ENCODE results near the gene ZBTB20. TPM values are rescaled to one million over a fixed set of nuclear protein-coding genes. Genes with fewer than 3 reads are reported as not detected.

Gene ZBTB20
- total and polyA plus RNA-seq, 4 donors: 0.88 to 83.2 (median 20.4) TPM

DNA sequence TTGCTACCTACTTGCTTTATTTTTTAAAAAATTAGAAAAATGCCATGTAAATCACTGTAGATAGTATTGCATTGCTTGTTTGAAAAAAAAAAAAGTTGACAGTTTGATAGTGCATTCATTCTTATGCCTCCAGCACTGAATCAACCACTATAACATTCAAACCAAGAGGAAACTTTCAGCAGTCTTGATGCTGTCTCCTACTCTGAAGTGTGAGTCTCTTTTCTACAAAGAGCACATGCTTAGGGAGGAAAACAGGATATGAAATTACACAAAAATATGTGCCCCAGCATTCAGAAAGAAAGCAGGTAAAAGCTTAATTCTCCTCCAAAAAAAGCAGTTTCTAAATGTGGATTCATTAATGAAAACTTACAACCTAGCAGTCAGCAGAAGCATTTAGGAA, 78.3 kb downstream of the ZBTB20 start:
- peaks cover 0 to 4% (median 1%) of the 10 kb centered on the region in 4 donors for H3K36me3 ChIP-seq (ENCODE audit: control insufficient read depth in 4 of 4, insufficient read depth in 3 of 4, low read depth in 1 of 4, low read length in 3 of 4)
- H3K27ac ChIP-seq (ENCODE audit: low read depth in 1 of 2, low read length in 2 of 2): no peak overlapping the region
- H3K9ac ChIP-seq (ENCODE audit: low read depth in 1 of 2, low read length in 2 of 2): no peak overlapping the region
- no peaks in the 10 kb centered on the region for H3K9me3 ChIP-seq (ENCODE audit: control insufficient read depth in 4 of 4, low read length in 3 of 4)
- H3K4me1 ChIP-seq (ENCODE audit: control insufficient read depth in 4 of 4, insufficient read depth in 4 of 4, low read length in 3 of 4): no peaks in the 10 kb centered on the region
- DNase-seq (ENCODE audit: low spot score): no peak
- H3K27me3 ChIP-seq (ENCODE audit: control insufficient read depth in 4 of 4, insufficient read depth in 4 of 4, low read length in 3 of 4): no peaks in the 10 kb centered on the region
- H3K4me3 ChIP-seq (ENCODE audit: low read depth in 1 of 3, low read length in 3 of 3): no peak overlapping the region
- TF ChIP-seq HNF4A (conservative IDR thresholded peaks at IDR 0.05) (no peak), CTCF (IDR thresholded peaks at IDR 0.05; ENCODE audit: low read depth, low read length, missing input control) (no peak), TAF1 (conservative IDR thresholded peaks at IDR 0.05) (no peak), GABPA (IDR thresholded peaks at IDR 0.05 in 1 of 2, conservative IDR thresholded peaks at IDR 0.05 in 1 of 2) (no peak), HNF4G (IDR thresholded peaks at IDR 0.05) (no peak), FOXA2 (IDR thresholded peaks at IDR 0.05) (no peak), FOXA1 (IDR thresholded peaks at IDR 0.05) (no peak), JUND (IDR thresholded peaks at IDR 0.05) (no peak), SP1 (IDR thresholded peaks at IDR 0.05) (no peak), RAD21 (IDR thresholded peaks at IDR 0.05) (no peak), EGR1 (IDR thresholded peaks at IDR 0.05; ENCODE audit: low read depth in 2 of 2) (no peak)
- TF ChIP-seq, protein P1, sequence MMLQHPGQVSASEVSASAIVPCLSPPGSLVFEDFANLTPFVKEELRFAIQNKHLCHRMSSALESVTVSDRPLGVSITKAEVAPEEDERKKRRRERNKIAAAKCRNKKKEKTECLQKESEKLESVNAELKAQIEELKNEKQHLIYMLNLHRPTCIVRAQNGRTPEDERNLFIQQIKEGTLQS (IDR thresholded peaks at IDR 0.05): no peak
- TF ChIP-seq, protein P2, sequence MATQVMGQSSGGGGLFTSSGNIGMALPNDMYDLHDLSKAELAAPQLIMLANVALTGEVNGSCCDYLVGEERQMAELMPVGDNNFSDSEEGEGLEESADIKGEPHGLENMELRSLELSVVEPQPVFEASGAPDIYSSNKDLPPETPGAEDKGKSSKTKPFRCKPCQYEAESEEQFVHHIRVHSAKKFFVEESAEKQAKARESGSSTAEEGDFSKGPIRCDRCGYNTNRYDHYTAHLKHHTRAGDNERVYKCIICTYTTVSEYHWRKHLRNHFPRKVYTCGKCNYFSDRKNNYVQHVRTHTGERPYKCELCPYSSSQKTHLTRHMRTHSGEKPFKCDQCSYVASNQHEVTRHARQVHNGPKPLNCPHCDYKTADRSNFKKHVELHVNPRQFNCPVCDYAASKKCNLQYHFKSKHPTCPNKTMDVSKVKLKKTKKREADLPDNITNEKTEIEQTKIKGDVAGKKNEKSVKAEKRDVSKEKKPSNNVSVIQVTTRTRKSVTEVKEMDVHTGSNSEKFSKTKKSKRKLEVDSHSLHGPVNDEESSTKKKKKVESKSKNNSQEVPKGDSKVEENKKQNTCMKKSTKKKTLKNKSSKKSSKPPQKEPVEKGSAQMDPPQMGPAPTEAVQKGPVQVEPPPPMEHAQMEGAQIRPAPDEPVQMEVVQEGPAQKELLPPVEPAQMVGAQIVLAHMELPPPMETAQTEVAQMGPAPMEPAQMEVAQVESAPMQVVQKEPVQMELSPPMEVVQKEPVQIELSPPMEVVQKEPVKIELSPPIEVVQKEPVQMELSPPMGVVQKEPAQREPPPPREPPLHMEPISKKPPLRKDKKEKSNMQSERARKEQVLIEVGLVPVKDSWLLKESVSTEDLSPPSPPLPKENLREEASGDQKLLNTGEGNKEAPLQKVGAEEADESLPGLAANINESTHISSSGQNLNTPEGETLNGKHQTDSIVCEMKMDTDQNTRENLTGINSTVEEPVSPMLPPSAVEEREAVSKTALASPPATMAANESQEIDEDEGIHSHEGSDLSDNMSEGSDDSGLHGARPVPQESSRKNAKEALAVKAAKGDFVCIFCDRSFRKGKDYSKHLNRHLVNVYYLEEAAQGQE (IDR thresholded peaks at IDR 0.05): no peak

DNA sequence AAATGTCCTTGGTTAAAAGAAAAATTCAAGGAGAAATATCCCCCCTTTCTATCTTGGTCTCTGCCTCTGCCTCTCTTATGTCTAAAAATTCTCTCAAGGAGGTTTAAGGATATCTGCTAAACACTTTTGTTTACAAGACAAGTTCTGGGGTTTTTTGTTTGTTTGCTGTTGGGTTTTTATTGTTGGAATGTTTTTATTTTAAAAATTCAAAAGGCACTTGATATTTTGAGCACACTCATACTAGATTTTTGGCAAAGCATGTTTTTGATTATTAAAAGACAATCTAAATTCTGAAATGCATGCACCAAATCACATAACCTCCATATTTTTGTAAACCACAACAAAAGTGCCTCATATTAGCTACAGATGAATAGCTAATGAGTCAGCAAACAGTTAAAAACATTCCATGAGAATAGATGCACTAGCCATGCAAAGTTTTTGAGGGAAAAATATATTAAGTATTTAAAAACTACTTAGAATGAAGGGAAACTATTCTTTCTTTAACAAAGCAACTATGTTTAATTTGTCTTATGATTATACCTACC, 84.6 kb downstream of the ZBTB20 start:
- no peak for DNase-seq (ENCODE audit: low spot score)
- no peaks in the 10 kb centered on the region for H3K9me3 ChIP-seq (ENCODE audit: control insufficient read depth in 4 of 4, low read length in 3 of 4)
- no peaks in the 10 kb centered on the region for H3K36me3 ChIP-seq (ENCODE audit: control insufficient read depth in 4 of 4, insufficient read depth in 3 of 4, low read depth in 1 of 4, low read length in 3 of 4)
- H3K27me3 ChIP-seq (ENCODE audit: control insufficient read depth in 4 of 4, insufficient read depth in 4 of 4, low read length in 3 of 4): no peaks in the 10 kb centered on the region
- no peak overlapping the region for H3K9ac ChIP-seq (ENCODE audit: low read depth in 1 of 2, low read length in 2 of 2)
- H3K4me3 ChIP-seq (ENCODE audit: low read depth in 1 of 3, low read length in 3 of 3): no peak overlapping the region
- no peaks in the 10 kb centered on the region for H3K4me1 ChIP-seq (ENCODE audit: control insufficient read depth in 4 of 4, insufficient read depth in 4 of 4, low read length in 3 of 4)
- TF ChIP-seq, protein P2 (IDR thresholded peaks at IDR 0.05): no peak
- no peak for TF ChIP-seq TAF1 (conservative IDR thresholded peaks at IDR 0.05)
- TF ChIP-seq EGR1 (IDR thresholded peaks at IDR 0.05; ENCODE audit: low read depth in 2 of 2): no peak
- no peak for TF ChIP-seq RXRA (IDR thresholded peaks at IDR 0.05)
- TF ChIP-seq FOXA1 (IDR thresholded peaks at IDR 0.05): no peak
- TF ChIP-seq GABPA (IDR thresholded peaks at IDR 0.05 in 1 of 2, conservative IDR thresholded peaks at IDR 0.05 in 1 of 2): no peak
- TF ChIP-seq NR2F2 (IDR thresholded peaks at IDR 0.05): no peak
- TF ChIP-seq, protein P3, sequence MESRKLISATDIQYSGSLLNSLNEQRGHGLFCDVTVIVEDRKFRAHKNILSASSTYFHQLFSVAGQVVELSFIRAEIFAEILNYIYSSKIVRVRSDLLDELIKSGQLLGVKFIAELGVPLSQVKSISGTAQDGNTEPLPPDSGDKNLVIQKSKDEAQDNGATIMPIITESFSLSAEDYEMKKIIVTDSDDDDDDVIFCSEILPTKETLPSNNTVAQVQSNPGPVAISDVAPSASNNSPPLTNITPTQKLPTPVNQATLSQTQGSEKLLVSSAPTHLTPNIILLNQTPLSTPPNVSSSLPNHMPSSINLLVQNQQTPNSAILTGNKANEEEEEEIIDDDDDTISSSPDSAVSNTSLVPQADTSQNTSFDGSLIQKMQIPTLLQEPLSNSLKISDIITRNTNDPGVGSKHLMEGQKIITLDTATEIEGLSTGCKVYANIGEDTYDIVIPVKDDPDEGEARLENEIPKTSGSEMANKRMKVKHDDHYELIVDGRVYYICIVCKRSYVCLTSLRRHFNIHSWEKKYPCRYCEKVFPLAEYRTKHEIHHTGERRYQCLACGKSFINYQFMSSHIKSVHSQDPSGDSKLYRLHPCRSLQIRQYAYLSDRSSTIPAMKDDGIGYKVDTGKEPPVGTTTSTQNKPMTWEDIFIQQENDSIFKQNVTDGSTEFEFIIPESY (IDR thresholded peaks at IDR 0.05): no peak
- no peak overlapping the region for H3K27ac ChIP-seq (ENCODE audit: low read depth in 1 of 2, low read length in 2 of 2)

Measured in liver (tissue), 9 donors.